NOMO-1 treated with DMSO at 0.1 percent for 48 hours (cell line): ENCODE results near the gene RWDD4.

Source experiments
- DNase-seq: peaks from one replicate; lab custom pipeline; 2025; ENCODE audit not compliant: unreplicated experiment; lab: John Stamatoyannopoulos, UW

Gene RWDD4

GRCh38 chr4:183659029-183659871 lies at the start of gene RWDD4, which contains the start of gene TRAPPC11:
Gene RWDD4 (minus strand): TSS chr4:183659185. CDS start chr4:183658952, 233 bp downstream.
Gene TRAPPC11 (plus strand): TSS chr4:183659293. CDS start chr4:183663868, 4,575 bp downstream.
- DNase-seq: peak; percentile 97

GRCh38 chr4:183702492-183702891 lies 43.5 kb upstream of the RWDD4 start:
- no peak for DNase-seq

- no peak for DNase-seq
Observed at GRCh38 chr4:183700407-183700806, 41.4 kb upstream of the RWDD4 start.

- no peak for DNase-seq
Observed at GRCh38 chr4:183698909-183699308, 39.9 kb upstream of the RWDD4 start.

GRCh38 chr4:183691897-183692296 lies 32.9 kb upstream of the RWDD4 start:
- DNase-seq: no peak

GRCh38 chr4:183691006-183691405 lies 32.0 kb upstream of the RWDD4 start:
- no peak for DNase-seq

- DNase-seq: no peak
Observed at GRCh38 chr4:183688216-183688615, 29.2 kb upstream of the RWDD4 start.

GRCh38 chr4:183686461-183686860 lies 27.5 kb upstream of the RWDD4 start:
- DNase-seq: no peak

GRCh38 chr4:183681119-183681518 lies 22.1 kb upstream of the RWDD4 start:
- DNase-seq: no peak

GRCh38 chr4:183675625-183676024 lies 16.6 kb upstream of the RWDD4 start:
- DNase-seq: no peak

- peak; percentile 50 for DNase-seq
Observed at GRCh38 chr4:183674153-183674552, 15.2 kb upstream of the RWDD4 start.

- DNase-seq: no peak
Observed at GRCh38 chr4:183670960-183671555, 12.1 kb upstream of the RWDD4 start.

- DNase-seq: no peak
Observed at GRCh38 chr4:183670251-183670650, 11.3 kb upstream of the RWDD4 start.

GRCh38 chr4:183666088-183666487 lies 7.1 kb upstream of the RWDD4 start:
- no peak for DNase-seq

GRCh38 chr4:183659872-183660242 lies 872 bp upstream of the RWDD4 start:
- DNase-seq: no peak

GRCh38 chr4:183658362-183659028 lies 490 bp downstream of the RWDD4 start:
- DNase-seq: no peak

GRCh38 chr4:183657564-183657963 lies 1.4 kb downstream of the RWDD4 start:
- DNase-seq: peak; percentile 41

- DNase-seq: no peak
Observed at GRCh38 chr4:183645326-183645725, 13.7 kb downstream of the RWDD4 start.

GRCh38 chr4:183639291-183639690 lies 19.7 kb downstream of the RWDD4 start:
- DNase-seq: no peak

- DNase-seq: no peak
Observed at GRCh38 chr4:183638436-183638835, 20.5 kb downstream of the RWDD4 start.

GRCh38 chr4:183637461-183637860 lies 21.5 kb downstream of the RWDD4 start:
- no peak for DNase-seq

- DNase-seq: no peak
Observed at GRCh38 chr4:183636923-183637322, 22.1 kb downstream of the RWDD4 start.
